ENCODE measurements around the gene AKTIP.
"Not testable (repeated sequence)": the region's sequence is repeated elsewhere in the genome, so short reads cannot be mapped to it uniquely, and the experiment has no call there.

Gene AKTIP

GRCh38 chr16:53515259-53515658, 12.2 kb upstream of the AKTIP start:
- no peak for DNase-seq (ENCODE audit: low read depth)

GRCh38 chr16:53512795-53513194, 9.8 kb upstream of the AKTIP start:
- not testable (repeated sequence) for DNase-seq (ENCODE audit: low read depth)

GRCh38 chr16:53511403-53512280, 8.6 kb upstream of the AKTIP start:
- DNase-seq (ENCODE audit: low read depth) = no peak

- no peak for DNase-seq (ENCODE audit: low read depth)
Observed at GRCh38 chr16:53511084-53511402, 8.0 kb upstream of the AKTIP start.

GRCh38 chr16:53510704-53511070, 7.7 kb upstream of the AKTIP start:
- DNase-seq (ENCODE audit: low read depth) = no peak

- DNase-seq (ENCODE audit: low read depth) = no peak
Observed at GRCh38 chr16:53509906-53510703, 7.1 kb upstream of the AKTIP start.

- no peak for DNase-seq (ENCODE audit: low read depth)
Observed at GRCh38 chr16:53507464-53508179, 4.6 kb upstream of the AKTIP start.

- no peak for DNase-seq (ENCODE audit: low read depth)
Observed at GRCh38 chr16:53506254-53506653, 3.2 kb upstream of the AKTIP start.

- no peak for DNase-seq (ENCODE audit: low read depth)
Observed at GRCh38 chr16:53504665-53505064, 1.7 kb upstream of the AKTIP start.

GRCh38 chr16:53503991-53504663, 1.1 kb upstream of the AKTIP start:
- DNase-seq (ENCODE audit: low read depth) = no peak

GRCh38 chr16:53503270-53503923, 388 bp upstream of the AKTIP start:
- peak; percentile 99 for DNase-seq (ENCODE audit: low read depth)

- DNase-seq (ENCODE audit: low read depth) = no peak
Observed at GRCh38 chr16:53501216-53501859, 1.7 kb downstream of the AKTIP start.

- no peak for DNase-seq (ENCODE audit: low read depth)
Observed at GRCh38 chr16:53498984-53499383, 4.0 kb downstream of the AKTIP start.

GRCh38 chr16:53495325-53495724, 7.7 kb downstream of the AKTIP start:
- DNase-seq (ENCODE audit: low read depth) = no peak

- DNase-seq (ENCODE audit: low read depth) = no peak
Observed at GRCh38 chr16:53494636-53495035, 8.4 kb downstream of the AKTIP start.

GRCh38 chr16:53492503-53492902, 10.5 kb downstream of the AKTIP start:
- no peak for DNase-seq (ENCODE audit: low read depth)

- no peak for DNase-seq (ENCODE audit: low read depth)
Observed at GRCh38 chr16:53489755-53490154, 13.3 kb downstream of the AKTIP start.

- no peak for DNase-seq (ENCODE audit: low read depth)
Observed at GRCh38 chr16:53486230-53486629, 16.8 kb downstream of the AKTIP start.

GRCh38 chr16:53484542-53484941, 18.5 kb downstream of the AKTIP start:
- DNase-seq (ENCODE audit: low read depth) = no peak

GRCh38 chr16:53482123-53482522, 20.9 kb downstream of the AKTIP start:
- DNase-seq (ENCODE audit: low read depth) = no peak

- DNase-seq (ENCODE audit: low read depth) = no peak
Observed at GRCh38 chr16:53480394-53480793, 22.6 kb downstream of the AKTIP start.

Data from stimulated activated CD8-positive, alpha-beta memory T cell treated with anti-CD3 and anti-CD28 coated beads, Interleukin-7, amount 100 ng/mL, for 24 hours (primary cell).